HFFc6 (cell line): Measurements from ENCODE around the gene ACAT2. TPM values are rescaled to one million over a fixed set of nuclear protein-coding genes. Genes with fewer than 3 reads are reported as not detected.
"Not testable (repeated sequence)": the region's sequence is repeated elsewhere in the genome, so short reads cannot be mapped to it uniquely, and the experiment has no call there.

ENCODE experiments used
- DNase-seq: peaks from one replicate; pipeline ENCODE4 v3.0.0-alpha.2; 2018
- H3K27ac Mint-ChIP-seq: 2 replicates; pipeline ENCODE4 v1.8.0; 2020; ENCODE audit warnings: mild to moderate bottlenecking, mixed read lengths
- H3K27me3 Mint-ChIP-seq: 2 replicates; pipeline ENCODE4 v1.8.0; 2021; ENCODE audit warnings: mild to moderate bottlenecking, moderate library complexity, mixed read lengths; ENCODE audit not compliant: insufficient read depth
- H3K36me3 Mint-ChIP-seq: 2 replicates; pipeline ENCODE4 v1.8.0; 2021; ENCODE audit warnings: low read depth, mixed read lengths
- H3K4me1 Mint-ChIP-seq: 2 replicates; pipeline ENCODE4 v1.8.0; 2020; ENCODE audit warnings: low read depth, mixed read lengths
- H3K4me3 Mint-ChIP-seq: 2 replicates; pipeline ENCODE4 v1.8.0; 2020; ENCODE audit warnings: mild to moderate bottlenecking, moderate library complexity, mixed read lengths
- H3K9me3 Mint-ChIP-seq: 2 replicates; pipeline ENCODE4 v1.8.0; 2020; ENCODE audit warnings: mild to moderate bottlenecking, mixed read lengths
- long read RNA-seq: library from polyadenylated mRNA; unstranded; transcript quantifications from one replicate; pipeline ENCODE4 v2.0.0, GENCODE V29; 2019
- total RNA-seq, 6 experiments: library from RNA; stranded (reverse); fragmentation: NEBNext Ultra II Directional; extraction: Animal tissue kit (Norgen Biotek cat#: 25700); gene quantifications; 2 replicates in 1 of 6; 3 replicates in 5 of 6; pipeline ENCODE4 v1.2.3, GENCODE V29; 2021
- TF ChIP-seq, protein P1 (sequence below): fragments of 200-600 bp; sonication (generic); IDR thresholded peaks from 2 replicates; pipeline ENCODE4 v1.5.0; 2021; ENCODE audit warnings: antibody characterized with exemption, mild to moderate bottlenecking

ACAT2 gene
- 10 to 100 TPM; 25.6 to 39.9 (median 38.7) TPM for total RNA-seq
- long read RNA-seq, transcript ACAT2-201 (9 exons, 3,180 nt), result major isoform, 44 of 51 reads
- long read RNA-seq, partial matches to known transcripts, result 2 of 51 reads
- long read RNA-seq, other reads (novel, unspliced or antisense), result 3 of 51 reads

GRCh38 chr6:159761873-159762680 lies at the start of gene ACAT2:
TSS of gene ACAT2 (plus strand) at chr6:159762045. CDS start at chr6:159762088, 43 bp downstream.
- Mint-ChIP-seq H3K27me3 (peaks cover 2% of the 10 kb centered on the region; the same call in 1 of the 2 replicates), H3K4me1 (peaks cover 47% of the 10 kb centered on the region), H3K9me3 (no peaks in the 10 kb centered on the region), H3K27ac (peak within 1 kb of the TSS; percentile 84), H3K36me3 (peaks cover 37% of the 10 kb centered on the region), H3K4me3 (peak within 1 kb of the TSS; percentile 92)
- peak; percentile 90 for DNase-seq
- TF ChIP-seq, protein P1, sequence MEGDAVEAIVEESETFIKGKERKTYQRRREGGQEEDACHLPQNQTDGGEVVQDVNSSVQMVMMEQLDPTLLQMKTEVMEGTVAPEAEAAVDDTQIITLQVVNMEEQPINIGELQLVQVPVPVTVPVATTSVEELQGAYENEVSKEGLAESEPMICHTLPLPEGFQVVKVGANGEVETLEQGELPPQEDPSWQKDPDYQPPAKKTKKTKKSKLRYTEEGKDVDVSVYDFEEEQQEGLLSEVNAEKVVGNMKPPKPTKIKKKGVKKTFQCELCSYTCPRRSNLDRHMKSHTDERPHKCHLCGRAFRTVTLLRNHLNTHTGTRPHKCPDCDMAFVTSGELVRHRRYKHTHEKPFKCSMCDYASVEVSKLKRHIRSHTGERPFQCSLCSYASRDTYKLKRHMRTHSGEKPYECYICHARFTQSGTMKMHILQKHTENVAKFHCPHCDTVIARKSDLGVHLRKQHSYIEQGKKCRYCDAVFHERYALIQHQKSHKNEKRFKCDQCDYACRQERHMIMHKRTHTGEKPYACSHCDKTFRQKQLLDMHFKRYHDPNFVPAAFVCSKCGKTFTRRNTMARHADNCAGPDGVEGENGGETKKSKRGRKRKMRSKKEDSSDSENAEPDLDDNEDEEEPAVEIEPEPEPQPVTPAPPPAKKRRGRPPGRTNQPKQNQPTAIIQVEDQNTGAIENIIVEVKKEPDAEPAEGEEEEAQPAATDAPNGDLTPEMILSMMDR, result no peak

DNA sequence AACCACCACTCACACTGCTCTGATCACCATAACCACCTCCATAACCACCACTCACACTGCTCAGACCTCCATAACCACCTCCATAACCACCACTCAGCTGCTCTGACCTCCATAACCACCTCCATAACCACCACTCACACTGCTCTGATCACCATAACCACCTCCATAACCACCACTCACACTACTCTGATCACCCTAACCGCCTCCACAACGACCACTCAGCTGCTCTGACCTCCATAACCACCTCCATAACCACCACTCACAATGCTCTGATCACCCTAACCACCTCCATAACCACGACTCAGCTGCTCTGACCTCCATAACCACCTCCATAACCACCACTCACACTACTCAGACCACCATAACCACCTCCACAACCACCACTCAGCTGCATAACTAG lies 49.5 kb upstream of the ACAT2 start:
- not testable (repeated sequence) for H3K9me3 Mint-ChIP-seq, H3K27me3 Mint-ChIP-seq, H3K4me3 Mint-ChIP-seq, DNase-seq, H3K27ac Mint-ChIP-seq
- H3K36me3 Mint-ChIP-seq, result peaks cover 14% of the 10 kb centered on the region; the same call in 1 of the 2 replicates
- peaks cover 22% of the 10 kb centered on the region for H3K4me1 Mint-ChIP-seq

DNA sequence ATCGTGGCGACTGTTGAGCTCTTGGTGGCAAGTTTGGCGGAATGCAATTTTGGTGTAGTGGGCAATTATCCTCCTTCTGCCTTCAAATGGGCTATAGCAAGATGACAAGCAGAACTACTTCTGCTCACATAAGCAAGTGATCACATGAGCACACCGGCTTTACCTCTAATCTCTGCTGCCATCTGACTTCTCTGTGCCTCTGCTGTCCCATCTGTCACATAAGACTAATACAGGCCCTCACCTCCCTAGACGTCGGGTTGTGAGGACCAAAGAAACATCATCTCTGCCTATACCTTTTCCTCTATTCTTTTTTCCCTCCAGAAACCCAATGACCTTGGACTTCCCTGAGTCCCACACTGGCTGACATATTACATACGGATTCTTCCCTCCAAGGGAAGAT lies 47.9 kb upstream of the ACAT2 start:
- Mint-ChIP-seq H3K4me3 (no peak overlapping the region), H3K27me3 (no peaks in the 10 kb centered on the region), H3K27ac (no peak overlapping the region), H3K36me3 (peaks cover 14% of the 10 kb centered on the region; the same call in 1 of the 2 replicates), H3K9me3 (no peaks in the 10 kb centered on the region), H3K4me1 (peaks cover 29% of the 10 kb centered on the region)
- TF ChIP-seq, protein P1, result no peak
- no peak for DNase-seq

DNA sequence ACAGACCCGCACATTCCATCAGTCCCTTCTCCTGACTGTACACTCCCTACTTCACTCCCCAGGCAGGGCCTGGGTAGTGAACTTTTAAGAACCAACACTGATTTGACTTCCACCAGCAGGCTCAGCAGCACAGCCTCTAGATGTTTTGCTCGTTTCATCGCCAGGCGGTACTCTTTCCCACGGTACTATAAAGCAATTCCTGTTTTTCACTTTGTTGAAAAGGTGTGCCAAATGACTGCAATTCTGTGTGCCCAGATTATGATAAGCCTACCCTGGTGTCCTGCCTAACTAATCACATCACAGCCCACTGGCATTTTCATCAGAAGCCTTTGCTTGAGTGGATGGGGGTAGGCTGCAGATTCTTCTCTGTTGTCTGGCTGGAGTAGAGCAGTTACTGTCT lies 47.4 kb upstream of the ACAT2 start:
- H3K9me3 Mint-ChIP-seq, result no peaks in the 10 kb centered on the region
- no peak overlapping the region for H3K27ac Mint-ChIP-seq
- TF ChIP-seq, protein P1, result no peak
- no peaks in the 10 kb centered on the region for H3K27me3 Mint-ChIP-seq
- peaks cover 29% of the 10 kb centered on the region for H3K4me1 Mint-ChIP-seq
- peaks cover 12% of the 10 kb centered on the region; the same call in 1 of the 2 replicates for H3K36me3 Mint-ChIP-seq
- no peak for DNase-seq
- H3K4me3 Mint-ChIP-seq, result no peak overlapping the region

DNA sequence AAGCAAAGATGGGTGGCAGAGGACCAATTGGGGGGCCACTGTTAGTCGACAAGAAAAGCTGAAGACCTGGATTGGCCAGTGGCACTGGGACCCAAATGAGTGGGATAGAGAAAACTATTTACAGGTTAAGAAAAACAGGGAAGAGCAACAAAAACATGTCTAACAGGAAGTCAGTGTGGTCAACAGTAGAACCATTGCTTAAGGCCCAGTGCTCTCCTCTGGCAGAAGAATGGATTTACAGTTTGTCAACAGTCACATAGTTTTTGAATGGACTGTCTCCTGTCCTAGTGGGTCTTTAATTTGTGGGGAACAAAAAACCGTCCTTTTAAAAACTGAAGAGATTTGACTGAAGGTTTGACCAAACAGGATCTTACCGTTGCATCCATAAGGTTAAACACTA lies 46.7 kb upstream of the ACAT2 start:
- Mint-ChIP-seq H3K36me3 (peaks cover 7% of the 10 kb centered on the region; the same call in 1 of the 2 replicates), H3K4me3 (no peak overlapping the region), H3K9me3 (no peaks in the 10 kb centered on the region), H3K27ac (peak overlapping the region; percentile 27; the same call in 1 of the 2 replicates), H3K27me3 (no peaks in the 10 kb centered on the region), H3K4me1 (peaks cover 29% of the 10 kb centered on the region)
- no peak for DNase-seq
- TF ChIP-seq, protein P1, result no peak

DNA sequence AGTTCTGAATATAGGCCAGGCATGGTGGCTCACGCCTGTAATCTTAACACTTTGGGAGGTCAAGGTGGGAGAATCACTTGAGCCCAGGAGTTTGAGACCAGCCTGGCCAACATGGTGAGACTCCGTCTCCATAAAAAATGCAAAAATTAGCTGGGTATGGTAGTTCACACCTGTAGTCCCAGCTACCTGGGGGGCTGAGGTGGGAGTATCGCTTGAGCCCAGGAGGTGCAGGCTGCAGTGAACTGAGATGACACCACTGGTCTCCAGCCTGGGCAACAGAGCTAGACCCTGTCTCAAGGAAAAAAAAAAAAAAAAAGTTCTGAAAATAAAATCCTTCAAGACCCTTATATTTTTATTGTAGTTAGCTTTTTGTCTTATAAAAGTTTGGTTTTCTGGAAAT lies 46.2 kb upstream of the ACAT2 start:
- Mint-ChIP-seq H3K4me1 (peaks cover 29% of the 10 kb centered on the region), H3K27me3 (no peaks in the 10 kb centered on the region), H3K27ac (no peak overlapping the region), H3K4me3 (no peak overlapping the region), H3K36me3 (peaks cover 7% of the 10 kb centered on the region; the same call in 1 of the 2 replicates), H3K9me3 (no peaks in the 10 kb centered on the region)
- DNase-seq, result no peak
- TF ChIP-seq, protein P1, result no peak
